SHP77 (cell line): ENCODE measurements around the gene UBE3A.

Experiments used
- DNase-seq, 2 experiments: peaks; one replicate each; lab custom pipeline; 2025; lab: John Stamatoyannopoulos, UW

Gene UBE3A

GRCh38 chr15:25331404-25331803 lies 107.4 kb downstream of the UBE3A start:
- no peak for DNase-seq

DNA sequence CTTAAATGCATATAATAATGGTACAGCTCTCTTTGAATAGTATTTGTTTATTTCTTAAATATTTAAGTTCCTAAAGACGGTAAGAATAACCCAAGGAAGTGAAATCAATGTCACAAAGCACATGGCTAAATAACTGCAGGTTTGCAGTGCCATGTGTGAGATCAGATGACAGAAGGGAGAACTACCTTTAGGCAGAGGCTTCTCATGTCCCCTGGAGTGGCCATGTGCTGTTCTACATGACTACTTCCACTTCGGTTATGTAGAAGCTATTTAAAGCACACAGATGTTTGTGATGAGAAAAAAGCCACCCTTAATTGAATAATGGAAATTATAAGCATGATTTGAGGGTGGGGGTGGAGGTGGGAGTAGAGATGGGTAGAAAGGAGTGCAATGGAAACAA lies 109.1 kb downstream of the UBE3A start:
- no peak for DNase-seq

- DNase-seq, result no peak
Measured at GRCh38 chr15:25327686-25328085, 111.1 kb downstream of the UBE3A start.

GRCh38 chr15:25325187-25325586 lies 113.6 kb downstream of the UBE3A start:
- no peak for DNase-seq

DNA sequence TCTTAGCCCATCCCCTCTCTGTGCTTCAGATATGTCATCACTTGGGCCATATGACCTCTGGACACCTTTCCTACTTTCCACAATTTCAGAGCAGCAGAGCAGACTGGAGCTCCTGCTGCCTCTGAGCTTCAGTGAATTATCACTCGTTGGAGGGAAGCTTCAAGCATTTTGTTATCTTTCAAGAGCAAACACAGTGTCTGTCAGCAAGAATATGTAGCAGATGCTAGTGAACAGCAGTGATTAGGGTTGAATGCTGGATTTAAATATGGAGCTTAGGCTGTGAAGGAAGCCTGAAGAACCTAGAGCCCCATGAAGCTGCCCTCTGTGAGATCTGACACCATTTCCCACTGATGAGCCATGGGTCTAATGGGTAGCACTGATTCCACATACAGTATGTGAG lies 115.4 kb downstream of the UBE3A start:
- no peak for DNase-seq

- no peak for DNase-seq
Measured at GRCh38 chr15:25287823-25288222, 151.0 kb downstream of the UBE3A start.
